Effector CD4-positive, alpha-beta T cell (primary cell): ENCODE measurements around the gene ARHGAP4.

Experiments used
- DNase-seq: peaks from one replicate; pipeline ENCODE4 v3.0.0-alpha.2; 2020

The ARHGAP4 gene

GRCh38 chrX:153961292-153961691 lies 35.2 kb upstream of the ARHGAP4 start:
- DNase-seq: no peak

- DNase-seq: no peak
These were observed 34.7 kb upstream of the ARHGAP4 start for GRCh38 chrX:153960786-153961185.

- no peak for DNase-seq
These were observed 34.0 kb upstream of the ARHGAP4 start for GRCh38 chrX:153960077-153960476.

- DNase-seq: no peak
These were observed 33.6 kb upstream of the ARHGAP4 start for GRCh38 chrX:153959649-153960048.

GRCh38 chrX:153958605-153959004 lies 32.5 kb upstream of the ARHGAP4 start:
- no peak for DNase-seq

GRCh38 chrX:153957224-153957623 lies 31.2 kb upstream of the ARHGAP4 start:
- DNase-seq: no peak

- DNase-seq: no peak
These were observed 30.2 kb upstream of the ARHGAP4 start for GRCh38 chrX:153956044-153956907.

GRCh38 chrX:153955228-153955732 lies 29.2 kb upstream of the ARHGAP4 start:
- no peak for DNase-seq

- DNase-seq: no peak
These were observed 28.6 kb upstream of the ARHGAP4 start for GRCh38 chrX:153954558-153955227.

- DNase-seq: no peak
These were observed 28.0 kb upstream of the ARHGAP4 start for GRCh38 chrX:153953892-153954557.

- DNase-seq: peak; percentile 77
These were observed 27.3 kb upstream of the ARHGAP4 start for GRCh38 chrX:153953342-153953830.

- no peak for DNase-seq
These were observed 26.4 kb upstream of the ARHGAP4 start for GRCh38 chrX:153952373-153953026.

- DNase-seq: no peak
These were observed 25.8 kb upstream of the ARHGAP4 start for GRCh38 chrX:153951683-153952372.

GRCh38 chrX:153950127-153950526 lies 24.1 kb upstream of the ARHGAP4 start:
- DNase-seq: no peak

GRCh38 chrX:153948847-153949805 lies 23.1 kb upstream of the ARHGAP4 start:
- DNase-seq: no peak

- DNase-seq: no peak
These were observed 22.0 kb upstream of the ARHGAP4 start for GRCh38 chrX:153948002-153948466.

- peak; percentile 71 for DNase-seq
These were observed 21.1 kb upstream of the ARHGAP4 start for GRCh38 chrX:153947009-153947769.

GRCh38 chrX:153945956-153946943 lies 20.2 kb upstream of the ARHGAP4 start:
- no peak for DNase-seq

GRCh38 chrX:153944800-153945150 lies 18.7 kb upstream of the ARHGAP4 start:
- no peak for DNase-seq
